ENCODE results near the gene SLC38A11. TPM values are rescaled to one million over a fixed set of nuclear protein-coding genes. Genes with fewer than 3 reads are reported as not detected.
"Not testable (repeated sequence)": the region's sequence is repeated elsewhere in the genome, so short reads cannot be mapped to it uniquely, and the experiment has no call there.

SLC38A11 gene
- total RNA-seq: not detected

DNA sequence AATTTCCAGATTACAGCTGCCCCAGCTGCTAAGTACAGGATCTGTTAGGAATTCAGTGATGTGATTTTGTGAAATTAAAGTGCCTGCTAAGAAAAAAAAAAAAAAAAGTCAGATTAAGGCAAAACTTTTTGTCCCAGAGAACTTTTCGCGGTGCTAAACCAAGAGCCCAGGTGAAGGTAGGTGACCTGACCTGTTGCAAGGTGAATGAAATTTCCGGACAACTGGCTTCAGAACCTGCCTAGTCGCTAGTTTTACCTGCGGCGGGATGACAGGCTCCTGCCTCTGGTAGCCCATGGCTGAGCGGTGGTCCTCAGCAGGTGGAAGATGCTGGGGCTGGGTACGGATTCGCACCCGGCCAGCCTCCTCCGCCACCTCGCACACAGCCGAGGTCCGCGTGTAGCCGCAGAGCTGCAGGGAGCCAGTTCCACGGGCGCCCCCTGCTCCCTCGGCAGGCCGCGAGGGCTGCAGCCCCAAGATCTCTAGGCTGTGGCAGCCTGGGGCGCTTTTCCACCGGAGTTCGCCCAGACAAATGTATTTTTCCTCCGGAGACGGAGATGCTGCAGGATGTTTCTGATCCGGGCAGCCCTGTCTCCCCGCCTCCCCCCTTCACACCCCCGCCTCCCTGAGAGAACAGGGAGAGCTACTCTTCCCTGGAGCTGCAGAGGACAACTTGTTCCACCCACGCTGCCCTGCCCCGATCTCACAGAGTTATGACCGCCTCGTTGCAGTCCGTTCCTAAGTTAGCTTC lies at the start of gene SLC38A11:
SLC38A11 (minus strand) TSS at position 572 of the 748 bp plus-strand sequence; CDS start at position 294, 278 bp downstream.
- Mint-ChIP-seq H3K4me1 (ENCODE audit: low read depth) (no peaks in the 10 kb centered on the region), H3K4me3 (no peak within 1 kb of the TSS), H3K9me3 (no peaks in the 10 kb centered on the region), H3K27me3 (ENCODE audit: low read depth) (peaks cover 13% of the 10 kb centered on the region), H3K36me3 (ENCODE audit: insufficient read depth) (no peaks in the 10 kb centered on the region)
- no peak for DNase-seq
- ATAC-seq: no peak

- H3K9me3 Mint-ChIP-seq: no peaks in the 10 kb centered on the region
- ATAC-seq (no peak), DNase-seq (no peak)
- H3K4me3 Mint-ChIP-seq: no peak overlapping the region
- H3K36me3 Mint-ChIP-seq (ENCODE audit: insufficient read depth): no peaks in the 10 kb centered on the region
- H3K4me1 Mint-ChIP-seq (ENCODE audit: low read depth): no peaks in the 10 kb centered on the region
- peaks cover 9% of the 10 kb centered on the region for H3K27me3 Mint-ChIP-seq (ENCODE audit: low read depth)
These were observed 48.3 kb upstream of the SLC38A11 start for GRCh38 chr2:165003443-165004130.

GRCh38 chr2:165002638-165003037 lies 47.3 kb upstream of the SLC38A11 start:
- H3K4me3 Mint-ChIP-seq: no peak overlapping the region
- no peak for DNase-seq
- no peaks in the 10 kb centered on the region for H3K4me1 Mint-ChIP-seq (ENCODE audit: low read depth)
- no peaks in the 10 kb centered on the region for H3K9me3 Mint-ChIP-seq
- H3K36me3 Mint-ChIP-seq (ENCODE audit: insufficient read depth): no peaks in the 10 kb centered on the region
- H3K27me3 Mint-ChIP-seq (ENCODE audit: low read depth): peaks cover 6% of the 10 kb centered on the region
- ATAC-seq: no peak

DNA sequence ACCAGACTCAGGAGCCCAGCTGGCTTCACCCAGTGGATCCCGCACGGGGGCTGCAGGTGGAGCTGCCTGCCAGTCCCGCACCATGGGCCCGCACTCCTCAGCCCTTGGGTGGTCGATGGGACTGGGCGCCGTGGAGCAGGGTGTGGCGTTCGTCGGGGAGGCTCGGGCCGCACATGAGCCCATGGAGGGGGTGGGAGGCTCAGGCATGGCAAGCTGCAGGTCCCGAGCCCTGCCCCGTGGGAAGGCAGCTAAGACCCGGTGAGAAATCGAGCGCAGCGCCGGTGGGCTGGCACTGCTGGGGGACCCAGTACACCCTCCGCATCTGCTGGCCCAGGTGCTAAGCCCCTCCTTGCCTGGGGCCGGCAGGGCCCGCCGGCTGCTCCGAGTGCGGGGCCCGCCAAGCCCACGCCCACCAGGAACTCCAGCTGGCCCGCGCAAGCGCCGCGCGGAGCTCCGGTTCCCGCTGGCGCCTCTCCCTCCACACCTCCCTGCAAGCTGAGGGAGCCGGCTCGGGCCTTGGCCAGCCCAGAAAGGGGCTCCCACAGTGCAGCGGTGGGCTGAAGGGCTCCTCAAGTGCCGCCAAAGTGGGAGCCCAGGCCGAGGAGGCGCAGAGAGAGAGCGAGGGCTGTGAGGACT lies 39.5 kb upstream of the SLC38A11 start:
- H3K27me3 Mint-ChIP-seq (ENCODE audit: low read depth); H3K9me3 Mint-ChIP-seq; H3K36me3 Mint-ChIP-seq (ENCODE audit: insufficient read depth); H3K4me3 Mint-ChIP-seq; DNase-seq; ATAC-seq: not testable (repeated sequence)
- peaks cover 12% of the 10 kb centered on the region for H3K4me1 Mint-ChIP-seq (ENCODE audit: low read depth)

DNA sequence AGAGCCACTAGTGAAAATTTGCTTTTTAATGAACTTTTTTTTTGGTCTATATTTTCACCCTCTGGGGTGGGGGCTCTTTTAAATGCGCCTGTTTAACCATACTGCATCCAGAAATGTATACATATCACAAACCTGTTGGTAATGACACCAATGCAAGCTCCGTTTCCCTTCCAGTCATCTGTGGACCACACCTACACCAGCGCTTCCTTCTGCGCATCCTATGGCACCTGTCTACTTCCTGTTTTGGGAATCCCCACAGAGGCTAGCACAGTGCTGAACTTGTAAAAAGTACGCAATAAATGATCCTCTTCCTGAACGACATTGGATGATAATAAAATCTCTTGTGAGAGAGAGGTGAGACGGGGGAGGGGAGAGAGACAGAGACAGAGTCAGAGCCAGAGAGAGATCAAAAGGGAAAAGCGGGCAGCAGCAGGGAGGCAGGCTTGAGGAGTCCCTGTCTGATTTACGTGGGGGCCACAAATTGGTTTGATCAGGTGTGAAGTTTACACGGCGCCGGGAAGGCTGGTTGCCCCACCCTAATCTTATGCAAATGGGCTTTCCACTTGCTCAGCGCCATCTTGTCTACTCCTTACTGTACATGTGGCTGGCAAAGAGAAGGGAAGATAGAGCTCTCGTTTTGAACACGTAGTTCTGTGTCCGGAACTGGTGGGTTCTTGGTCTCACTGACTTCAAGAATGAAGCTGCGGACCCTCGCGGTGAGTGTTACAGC lies 38.1 kb upstream of the SLC38A11 start:
- no peaks in the 10 kb centered on the region for H3K9me3 Mint-ChIP-seq
- H3K36me3 Mint-ChIP-seq (ENCODE audit: insufficient read depth): no peaks in the 10 kb centered on the region
- no peak overlapping the region for H3K4me3 Mint-ChIP-seq
- ATAC-seq: no peak
- no peak for DNase-seq
- peaks cover 18% of the 10 kb centered on the region for H3K4me1 Mint-ChIP-seq (ENCODE audit: low read depth)
- H3K27me3 Mint-ChIP-seq (ENCODE audit: low read depth): no peaks in the 10 kb centered on the region

GRCh38 chr2:164992818-164993217 lies 37.5 kb upstream of the SLC38A11 start:
- DNase-seq: peak; percentile 11
- peaks cover 19% of the 10 kb centered on the region for H3K4me1 Mint-ChIP-seq (ENCODE audit: low read depth)
- peak; percentile 43 to 72 for ATAC-seq
- H3K4me3 Mint-ChIP-seq: no peak overlapping the region
- H3K36me3 Mint-ChIP-seq (ENCODE audit: insufficient read depth): no peaks in the 10 kb centered on the region
- no peaks in the 10 kb centered on the region for H3K27me3 Mint-ChIP-seq (ENCODE audit: low read depth)
- no peaks in the 10 kb centered on the region for H3K9me3 Mint-ChIP-seq

DNA sequence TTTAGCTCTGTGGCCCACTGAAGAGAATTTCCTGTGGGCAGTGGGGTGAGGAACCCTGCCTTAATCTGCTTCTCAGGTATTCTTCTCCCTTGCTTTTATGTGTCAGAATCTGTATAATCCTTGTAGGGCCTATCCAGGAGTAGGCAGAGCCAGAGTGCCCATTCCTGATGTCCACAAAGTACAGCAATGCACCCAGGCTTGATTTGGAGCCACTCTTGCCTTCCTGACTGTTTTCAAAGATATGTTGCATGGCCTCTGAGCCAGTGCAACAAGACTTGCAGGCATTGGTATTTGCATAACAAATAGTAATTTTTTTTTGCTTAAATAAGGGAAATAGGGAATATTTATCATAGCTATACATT lies 36.7 kb upstream of the SLC38A11 start:
- not testable (repeated sequence) for H3K27me3 Mint-ChIP-seq (ENCODE audit: low read depth); H3K4me3 Mint-ChIP-seq; H3K36me3 Mint-ChIP-seq (ENCODE audit: insufficient read depth); DNase-seq; H3K9me3 Mint-ChIP-seq; ATAC-seq
- H3K4me1 Mint-ChIP-seq (ENCODE audit: low read depth): peaks cover 19% of the 10 kb centered on the region

DNA sequence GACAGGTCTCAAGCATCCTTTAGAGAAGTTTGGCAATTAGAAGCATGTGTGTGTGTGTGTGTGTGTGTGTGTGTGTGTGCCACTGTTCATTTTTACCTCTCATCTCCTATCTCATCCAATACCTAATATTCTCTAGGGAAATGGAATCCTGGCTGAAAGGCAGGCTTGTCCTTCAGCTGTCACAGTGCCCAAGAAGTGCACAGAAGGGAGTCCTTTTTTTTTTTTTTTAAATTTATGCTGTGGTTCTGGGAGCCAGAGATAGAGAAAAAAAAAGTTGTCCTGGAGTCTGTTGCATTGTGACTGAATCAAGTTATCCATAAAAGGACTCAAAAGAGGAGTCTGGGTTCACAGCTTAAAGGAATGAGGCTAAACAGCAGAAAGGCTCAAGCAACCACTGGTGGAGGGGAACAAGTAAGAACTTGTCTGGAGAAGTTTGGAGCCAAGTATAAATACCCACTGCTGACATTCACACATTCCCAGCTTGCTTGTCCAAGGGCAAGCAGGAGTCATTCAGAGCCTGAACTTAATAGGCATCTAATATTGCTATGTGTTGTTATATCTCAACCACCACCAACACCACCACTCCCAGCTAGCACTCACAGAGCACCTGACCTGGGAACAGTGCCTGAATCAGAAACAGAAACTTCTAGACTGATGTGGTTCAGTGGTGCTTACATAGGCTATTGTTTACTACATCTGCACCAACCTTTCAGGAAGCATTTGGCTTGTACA lies 36.2 kb upstream of the SLC38A11 start:
- H3K9me3 Mint-ChIP-seq; H3K27me3 Mint-ChIP-seq (ENCODE audit: low read depth); H3K4me3 Mint-ChIP-seq; DNase-seq; H3K36me3 Mint-ChIP-seq (ENCODE audit: insufficient read depth); ATAC-seq: not testable (repeated sequence)
- H3K4me1 Mint-ChIP-seq (ENCODE audit: low read depth): peaks cover 19% of the 10 kb centered on the region

- not testable (repeated sequence) for ATAC-seq; H3K4me3 Mint-ChIP-seq; DNase-seq; H3K9me3 Mint-ChIP-seq; H3K36me3 Mint-ChIP-seq (ENCODE audit: insufficient read depth); H3K27me3 Mint-ChIP-seq (ENCODE audit: low read depth)
- H3K4me1 Mint-ChIP-seq (ENCODE audit: low read depth): peaks cover 19% of the 10 kb centered on the region
These were observed 35.6 kb upstream of the SLC38A11 start for GRCh38 chr2:164990953-164991352.

DNA sequence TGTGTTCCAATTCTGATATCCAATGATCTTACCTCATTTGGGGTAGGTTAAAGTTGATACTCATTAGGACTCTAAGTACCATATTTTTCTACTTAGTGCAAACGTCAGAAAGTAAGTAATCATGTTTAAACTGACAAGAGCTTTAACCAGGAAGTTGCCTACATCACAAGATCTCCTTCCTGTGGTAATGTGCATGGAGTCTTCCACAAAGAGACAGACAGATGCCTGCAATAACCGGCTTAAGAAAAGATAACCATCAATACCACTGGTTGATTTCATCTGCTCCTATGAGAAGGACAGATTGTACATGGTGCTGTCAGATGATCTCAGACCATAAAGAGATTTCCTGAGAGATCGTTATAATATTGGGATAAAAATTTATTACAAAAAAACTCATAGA lies 33.5 kb upstream of the SLC38A11 start:
- not testable (repeated sequence) for H3K9me3 Mint-ChIP-seq; H3K36me3 Mint-ChIP-seq (ENCODE audit: insufficient read depth); ATAC-seq; H3K4me3 Mint-ChIP-seq; H3K27me3 Mint-ChIP-seq (ENCODE audit: low read depth); DNase-seq
- peaks cover 19% of the 10 kb centered on the region for H3K4me1 Mint-ChIP-seq (ENCODE audit: low read depth)

- ATAC-seq; DNase-seq; H3K4me3 Mint-ChIP-seq; H3K9me3 Mint-ChIP-seq; H3K27me3 Mint-ChIP-seq (ENCODE audit: low read depth); H3K4me1 Mint-ChIP-seq (ENCODE audit: low read depth); H3K36me3 Mint-ChIP-seq (ENCODE audit: insufficient read depth): not testable (repeated sequence)
These were observed 30.7 kb upstream of the SLC38A11 start for GRCh38 chr2:164986027-164986426.

- H3K27me3 Mint-ChIP-seq (ENCODE audit: low read depth): no peaks in the 10 kb centered on the region
- no peak for ATAC-seq
- no peaks in the 10 kb centered on the region for H3K9me3 Mint-ChIP-seq
- H3K36me3 Mint-ChIP-seq (ENCODE audit: insufficient read depth): no peaks in the 10 kb centered on the region
- H3K4me1 Mint-ChIP-seq (ENCODE audit: low read depth): peaks cover 8% of the 10 kb centered on the region
- H3K4me3 Mint-ChIP-seq: no peak overlapping the region
- DNase-seq: no peak
These were observed 29.1 kb upstream of the SLC38A11 start for GRCh38 chr2:164984428-164984827.

GRCh38 chr2:164981217-164981990 lies 26.1 kb upstream of the SLC38A11 start:
- H3K27me3 Mint-ChIP-seq (ENCODE audit: low read depth): no peaks in the 10 kb centered on the region
- H3K9me3 Mint-ChIP-seq: no peaks in the 10 kb centered on the region
- H3K4me3 Mint-ChIP-seq: no peak overlapping the region
- H3K4me1 Mint-ChIP-seq (ENCODE audit: low read depth): peaks cover 1% of the 10 kb centered on the region
- ATAC-seq (no peak), DNase-seq (no peak)
- no peaks in the 10 kb centered on the region for H3K36me3 Mint-ChIP-seq (ENCODE audit: insufficient read depth)
